ENCODE results near the gene NAV2. TPM values are rescaled to one million over a fixed set of nuclear protein-coding genes. Genes with fewer than 3 reads are reported as not detected.

Gene NAV2
- total RNA-seq, 1 experiment from 2014 or later = 46.3 TPM

DNA sequence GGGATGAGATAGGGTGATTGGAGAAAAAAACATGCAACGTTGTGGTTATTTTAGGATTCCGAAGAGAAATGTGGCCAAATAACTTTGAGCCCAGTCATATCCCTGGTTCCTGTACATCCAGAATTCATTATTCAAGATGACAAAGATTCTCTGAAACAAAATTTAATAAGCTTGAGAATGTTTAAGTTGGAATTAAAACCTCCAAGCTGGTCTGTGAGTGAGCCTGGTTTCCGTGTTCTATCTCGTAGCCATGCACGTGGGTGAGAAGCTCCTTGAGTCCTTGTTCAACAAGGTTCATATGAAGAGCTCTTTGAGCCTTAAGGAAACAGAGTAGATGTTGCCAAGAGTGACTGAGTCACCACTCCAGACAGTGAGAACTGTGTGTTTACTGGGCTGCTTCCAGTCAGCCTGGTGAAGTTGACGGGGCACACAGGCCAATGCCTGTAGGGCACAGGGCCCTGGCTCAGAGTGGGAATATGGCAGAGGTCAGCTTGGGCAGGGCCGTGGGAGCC is 206.5 kb downstream of the NAV2 start:
- H4K20me1 ChIP-seq (ENCODE audit: control insufficient read depth, insufficient read depth, insufficient read length) = no peaks in the 10 kb centered on the region
- no peak overlapping the region for H4K91ac ChIP-seq (ENCODE audit: insufficient read length, low read depth, low read length)
- Mint-ChIP-seq H3K4me1 (peaks cover 9% of the 10 kb centered on the region in 2 experiments), H3K4me3 (no peak overlapping the region), H3K27ac (0 out of 7 replicates have a peak overlapping the region, but pooled peaks of 1 of the 3 experiments have one; percentile 46), H3K27me3 (ENCODE audit: low read depth) (no peaks in the 10 kb centered on the region), H3K36me3 (ENCODE audit: insufficient read depth in 1 of 3, low read depth in 3 of 3) (peaks cover 18 to 39% (median 28%) of the 10 kb centered on the region in 3 experiments), H3K9me3 (no peaks in the 10 kb centered on the region)
- H2BK20ac ChIP-seq (ENCODE audit: low read depth, low read length, poor library complexity, severe bottlenecking) = no peak overlapping the region
- WGBS (ENCODE audit: extremely low coverage, insufficient read length, low lambda C conversion rate) = 100% methylated on average over 2 of the region's 7 CpGs
- no peak for DNase-seq
- H4K8ac ChIP-seq (replicated peaks; ENCODE audit: insufficient read length, low read depth, low read length) = no peak overlapping the region
- H3K4me2 ChIP-seq (ENCODE audit: insufficient read depth, insufficient read length, low read length) = no peak overlapping the region
- H2AFZ ChIP-seq (ENCODE audit: low read length) = no peak overlapping the region
- H3K23me2 ChIP-seq (ENCODE audit: insufficient read length, low read depth, low read length, poor library complexity, severe bottlenecking) = no peaks in the 10 kb centered on the region
- H3K79me1 ChIP-seq (ENCODE audit: insufficient read depth, low read depth, low read length, poor library complexity, severe bottlenecking) = no peaks in the 10 kb centered on the region
- H3K14ac ChIP-seq (ENCODE audit: insufficient read depth, low read length) = no peak overlapping the region
- H3K18ac ChIP-seq (ENCODE audit: insufficient read length, low read depth, low read length) = no peak overlapping the region
- TF ChIP-seq, protein P1, sequence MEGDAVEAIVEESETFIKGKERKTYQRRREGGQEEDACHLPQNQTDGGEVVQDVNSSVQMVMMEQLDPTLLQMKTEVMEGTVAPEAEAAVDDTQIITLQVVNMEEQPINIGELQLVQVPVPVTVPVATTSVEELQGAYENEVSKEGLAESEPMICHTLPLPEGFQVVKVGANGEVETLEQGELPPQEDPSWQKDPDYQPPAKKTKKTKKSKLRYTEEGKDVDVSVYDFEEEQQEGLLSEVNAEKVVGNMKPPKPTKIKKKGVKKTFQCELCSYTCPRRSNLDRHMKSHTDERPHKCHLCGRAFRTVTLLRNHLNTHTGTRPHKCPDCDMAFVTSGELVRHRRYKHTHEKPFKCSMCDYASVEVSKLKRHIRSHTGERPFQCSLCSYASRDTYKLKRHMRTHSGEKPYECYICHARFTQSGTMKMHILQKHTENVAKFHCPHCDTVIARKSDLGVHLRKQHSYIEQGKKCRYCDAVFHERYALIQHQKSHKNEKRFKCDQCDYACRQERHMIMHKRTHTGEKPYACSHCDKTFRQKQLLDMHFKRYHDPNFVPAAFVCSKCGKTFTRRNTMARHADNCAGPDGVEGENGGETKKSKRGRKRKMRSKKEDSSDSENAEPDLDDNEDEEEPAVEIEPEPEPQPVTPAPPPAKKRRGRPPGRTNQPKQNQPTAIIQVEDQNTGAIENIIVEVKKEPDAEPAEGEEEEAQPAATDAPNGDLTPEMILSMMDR (conservative IDR thresholded peaks at IDR 0.05) = no peak
- H3K9me3 ChIP-seq (ENCODE audit: control insufficient read depth, low read depth, low read length) = no peaks in the 10 kb centered on the region
- H2AK5ac ChIP-seq (ENCODE audit: insufficient read length, low read length) = no peak overlapping the region
- no peak overlapping the region for H3K23ac ChIP-seq (ENCODE audit: insufficient read length, low read depth, low read length)
- H3K4ac ChIP-seq (ENCODE audit: low read depth, low read length) = no peak overlapping the region
- no peak overlapping the region for H2BK120ac ChIP-seq (ENCODE audit: low read depth, low read length, poor library complexity, severe bottlenecking)
- no peak overlapping the region for H2BK15ac ChIP-seq (ENCODE audit: low read depth, low read length)
- no peak overlapping the region for H4K5ac ChIP-seq (ENCODE audit: insufficient read length, low read depth, low read length)
- H3K4me1 ChIP-seq (ENCODE audit: insufficient read depth, low read length) = no peaks in the 10 kb centered on the region; the same call in 1 of the 2 replicates
- H3K79me2 ChIP-seq (ENCODE audit: insufficient read depth, low read length) = no peaks in the 10 kb centered on the region
- H3T11ph ChIP-seq (ENCODE audit: low read length) = no peak overlapping the region
- no peak overlapping the region for H2BK12ac ChIP-seq (ENCODE audit: insufficient read length, low read depth, low read length)
- no peaks in the 10 kb centered on the region; the same call in 1 of the 2 replicates for H3K27me3 ChIP-seq (ENCODE audit: insufficient read depth, low read length)
- H3K27ac ChIP-seq (ENCODE audit: insufficient read length, low read depth, low read length) = no peak overlapping the region
- no peak overlapping the region for H3K56ac ChIP-seq (ENCODE audit: insufficient read length, low read depth, low read length)
- no peak overlapping the region for H3K9ac ChIP-seq (ENCODE audit: extremely low read depth, insufficient read length, low read length)
- H2BK5ac ChIP-seq (ENCODE audit: insufficient read length, low read length) = no peak overlapping the region
